H9 (cell line): Measurements from ENCODE around the gene LRTM2. TPM values are rescaled to one million over a fixed set of nuclear protein-coding genes. Genes with fewer than 3 reads are reported as not detected.

Experiments used
- DNase-seq: peaks from one replicate; pipeline ENCODE4 v3.0.0-alpha.2; 2017
- H2AFZ ChIP-seq: one replicate; pipeline ENCODE4 v1.6.1; 2013; ENCODE audit warnings: mild to moderate bottlenecking, low read length, control low read depth, moderate library complexity
- H2AK5ac ChIP-seq: 2 replicates; pipeline ENCODE4 v1.6.1; 2013; ENCODE audit warnings: low read length, control low read depth, mixed read lengths; ENCODE audit not compliant: insufficient read length
- H2BK120ac ChIP-seq: one replicate; pipeline ENCODE4 v1.6.1; 2013; ENCODE audit warnings: low read depth, mild to moderate bottlenecking, low read length, control low read depth, inconsistent platforms; ENCODE audit not compliant: poor library complexity, severe bottlenecking
- H2BK12ac ChIP-seq: 2 replicates; pipeline ENCODE4 v1.6.1; 2013; ENCODE audit warnings: low read length, control low read depth, mixed read lengths, low read depth; ENCODE audit not compliant: insufficient read length
- H2BK15ac ChIP-seq: 2 replicates; pipeline ENCODE4 v1.6.1; 2013; ENCODE audit warnings: low read depth, low read length, control low read depth
- H2BK20ac ChIP-seq: one replicate; pipeline ENCODE4 v1.6.1; 2013; ENCODE audit warnings: low read depth, mild to moderate bottlenecking, low read length, control low read depth, inconsistent platforms; ENCODE audit not compliant: poor library complexity, severe bottlenecking
- H2BK5ac ChIP-seq: 2 replicates; pipeline ENCODE4 v1.6.1; 2013; ENCODE audit warnings: low read length, control low read depth, mixed read lengths; ENCODE audit not compliant: insufficient read length
- H3K14ac ChIP-seq: 2 replicates; pipeline ENCODE4 v1.6.1; 2013; ENCODE audit warnings: low read length, control low read depth; ENCODE audit not compliant: insufficient read depth
- H3K18ac ChIP-seq: 2 replicates; pipeline ENCODE4 v1.6.1; 2013; ENCODE audit warnings: low read depth, mild to moderate bottlenecking, mixed read lengths, low read length, control low read depth; ENCODE audit not compliant: insufficient read length
- H3K23ac ChIP-seq: 2 replicates; pipeline ENCODE4 v1.6.1; 2013; ENCODE audit warnings: low read length, control low read depth, mixed read lengths, low read depth; ENCODE audit not compliant: insufficient read length
- H3K23me2 ChIP-seq: 2 replicates; pipeline ENCODE4 v1.6.1; 2013; ENCODE audit warnings: low read depth, mild to moderate bottlenecking, mixed read lengths, low read length, control low read depth; ENCODE audit not compliant: insufficient read length, poor library complexity, severe bottlenecking
- H3K27ac ChIP-seq: 2 replicates; pipeline ENCODE4 v1.5.1; 2013; ENCODE audit warnings: low read length, control low read depth, mixed read lengths, low read depth; ENCODE audit not compliant: insufficient read length
- H3K27me3 ChIP-seq: 2 replicates; pipeline ENCODE4 v1.6.1; 2013; ENCODE audit warnings: low read length, control low read depth, inconsistent platforms; ENCODE audit not compliant: insufficient read depth
- H3K4ac ChIP-seq: 2 replicates; pipeline ENCODE4 v1.6.1; 2013; ENCODE audit warnings: low read depth, mild to moderate bottlenecking, control low read depth, inconsistent platforms, low read length, moderate library complexity
- H3K4me1 ChIP-seq: 2 replicates; pipeline ENCODE4 v1.6.1; 2013; ENCODE audit warnings: low read length, control low read depth, inconsistent platforms; ENCODE audit not compliant: insufficient read depth
- H3K4me2 ChIP-seq: 2 replicates; pipeline ENCODE4 v1.6.1; 2013; ENCODE audit warnings: low read length, control low read depth, mixed read lengths; ENCODE audit not compliant: insufficient read length, insufficient read depth
- H3K56ac ChIP-seq: 2 replicates; pipeline ENCODE4 v1.6.1; 2013; ENCODE audit warnings: low read depth, mild to moderate bottlenecking, mixed read lengths, low read length, control low read depth; ENCODE audit not compliant: insufficient read length
- H3K79me1 ChIP-seq: 2 replicates; pipeline ENCODE4 v1.6.1; 2013; ENCODE audit warnings: low read depth, mild to moderate bottlenecking, moderate library complexity, low read length, control low read depth, inconsistent platforms; ENCODE audit not compliant: insufficient read depth, poor library complexity, severe bottlenecking
- H3K79me2 ChIP-seq: 2 replicates; pipeline ENCODE4 v1.6.1; 2013; ENCODE audit warnings: low read length, control low read depth, inconsistent platforms; ENCODE audit not compliant: insufficient read depth
- H3K9ac ChIP-seq: 2 replicates; pipeline ENCODE4 v1.6.1; 2013; ENCODE audit warnings: low read length, control low read depth, mixed read lengths; ENCODE audit not compliant: insufficient read length; ENCODE audit errors: extremely low read depth
- H3K9me3 ChIP-seq: one replicate; pipeline ENCODE4 v1.6.1; 2013; ENCODE audit warnings: low read depth, low read length, inconsistent platforms; ENCODE audit not compliant: control insufficient read depth
- H3T11ph ChIP-seq: one replicate; pipeline ENCODE4 v1.6.1; 2013; ENCODE audit warnings: mild to moderate bottlenecking, low read length, control low read depth, inconsistent platforms
- H4K20me1 ChIP-seq: one replicate; pipeline ENCODE4 v1.6.1; 2013; ENCODE audit not compliant: control insufficient read depth, insufficient read length, insufficient read depth
- H4K5ac ChIP-seq: 2 replicates; pipeline ENCODE4 v1.6.1; 2013; ENCODE audit warnings: low read depth, mild to moderate bottlenecking, mixed read lengths, low read length, control low read depth; ENCODE audit not compliant: insufficient read length
- H4K8ac ChIP-seq: replicated peaks from 2 replicates; pipeline ENCODE4 v1.6.1; 2013; ENCODE audit warnings: low read length, control low read depth, mixed read lengths, low read depth; ENCODE audit not compliant: insufficient read length
- H4K91ac ChIP-seq: 2 replicates; pipeline ENCODE4 v1.6.1; 2013; ENCODE audit warnings: low read depth, mild to moderate bottlenecking, moderate library complexity, mixed read lengths, low read length, control low read depth; ENCODE audit not compliant: insufficient read length
- H3K27ac Mint-ChIP-seq, 3 experiments: 2 replicates in 2 of 3; 3 replicates in 1 of 3; pipeline ENCODE4 v1.8.0; 2020 to 2021; ENCODE audit warnings: mixed read lengths in 3 of 3, mild to moderate bottlenecking in 1 of 3, moderate library complexity in 1 of 3
- H3K27me3 Mint-ChIP-seq: 2 replicates; pipeline ENCODE4 v1.8.0; 2021; ENCODE audit warnings: low read depth, mild to moderate bottlenecking, moderate library complexity, mixed read lengths
- H3K36me3 Mint-ChIP-seq, 3 experiments: 2 replicates in 2 of 3; 3 replicates in 1 of 3; pipeline ENCODE4 v1.8.0; 2020 to 2021; ENCODE audit warnings: low read depth in 3 of 3, mixed read lengths in 3 of 3; ENCODE audit not compliant: insufficient read depth in 1 of 3
- H3K4me1 Mint-ChIP-seq, 2 experiments: 2 replicates each; pipeline ENCODE4 v1.8.0; 2020; ENCODE audit warnings: mixed read lengths in 2 of 2
- H3K4me3 Mint-ChIP-seq, 2 experiments: 2 replicates in 1 of 2; 3 replicates in 1 of 2; pipeline ENCODE4 v1.8.0; 2020 to 2021; ENCODE audit warnings: mild to moderate bottlenecking in 2 of 2, mixed read lengths in 2 of 2, moderate library complexity in 1 of 2
- H3K9me3 Mint-ChIP-seq, 2 experiments: 2 replicates in 1 of 2; 3 replicates in 1 of 2; pipeline ENCODE4 v1.8.0; 2020; ENCODE audit warnings: mild to moderate bottlenecking in 2 of 2, mixed read lengths in 2 of 2, moderate library complexity in 1 of 2
- CTCF ChIP-seq: fragments of 200-600 bp; sonication (generic); conservative IDR thresholded peaks from 3 replicates; pipeline ENCODE4 v1.8.0; 2021; ENCODE audit warnings: antibody characterized with exemption, mild to moderate bottlenecking
- WGBS: extraction: QIAGEN DNeasy Blood & Tissue Kit; methylation state at CpG from one replicate; pipeline ENCODE4 v1.1.7; 2013; ENCODE audit warnings: missing lambda C conversion rate, low lambda C conversion rate, mixed read lengths; ENCODE audit not compliant: insufficient read length; ENCODE audit errors: extremely low coverage; 5-methylcytosine and 5-hydroxymethylcytosine counted together
- total RNA-seq: library from RNA; stranded (reverse); gene quantifications from 2 replicates; pipeline ENCODE4 v1.2.1, GENCODE V29; 2021

The LRTM2 gene
- total RNA-seq, 1 experiment from 2014 or later: not detected

- H2BK120ac ChIP-seq: no peak overlapping the region
- H3K23ac ChIP-seq: no peak overlapping the region
- no peaks in the 10 kb centered on the region for H3K79me2 ChIP-seq
- no peak overlapping the region for H2AK5ac ChIP-seq
- H3K18ac ChIP-seq: no peak overlapping the region
- H3K4me2 ChIP-seq: no peak overlapping the region
- no peak overlapping the region for H4K5ac ChIP-seq
- no peak overlapping the region; the same call in 1 of the 2 replicates for H3K14ac ChIP-seq
- H4K91ac ChIP-seq: no peak overlapping the region
- Mint-ChIP-seq H3K36me3 (no peaks in the 10 kb centered on the region), H3K27me3 (peaks cover 11% of the 10 kb centered on the region), H3K4me3 (no peak overlapping the region), H3K27ac (no peak overlapping the region; a peak in 1 of 7 replicates), H3K4me1 (peaks cover 15 to 39% of the 10 kb centered on the region in 2 experiments), H3K9me3 (no peaks in the 10 kb centered on the region; a peak in 1 of 5 replicates)
- H3K4ac ChIP-seq: no peak overlapping the region
- H3T11ph ChIP-seq: no peak overlapping the region
- no peaks in the 10 kb centered on the region for H4K20me1 ChIP-seq
- H2BK5ac ChIP-seq: no peak overlapping the region
- H3K23me2 ChIP-seq: no peaks in the 10 kb centered on the region
- no peak overlapping the region for H4K8ac ChIP-seq
- no peak overlapping the region for H2BK15ac ChIP-seq
- no peaks in the 10 kb centered on the region; the same call in 1 of the 2 replicates for H3K4me1 ChIP-seq
- H3K79me1 ChIP-seq: no peaks in the 10 kb centered on the region
- H3K27ac ChIP-seq: no peak overlapping the region
- H2BK12ac ChIP-seq: no peak overlapping the region
- no CpG with 5 or more reads among the region's 12 CpGs for WGBS
- no peak for DNase-seq
- no peak overlapping the region for H3K56ac ChIP-seq
- H2BK20ac ChIP-seq: no peak overlapping the region
- H3K27me3 ChIP-seq: no peaks in the 10 kb centered on the region
- no peaks in the 10 kb centered on the region for H3K9me3 ChIP-seq
- H2AFZ ChIP-seq: no peak overlapping the region
- no peak overlapping the region for H3K9ac ChIP-seq
- TF ChIP-seq CTCF: no peak
Observed at GRCh38 chr12:1837541-1838204, 17.3 kb downstream of the LRTM2 start.
